Esophagus squamous epithelium (tissue), 4 donors: ENCODE data around the gene CCL2.

Experiments
- CTCF ChIP-seq, 6 experiments: fragments of 450-650 bp in 4 of 6; fragments of 200-600 bp in 2 of 6; sonication (generic) in 2 of 6; IDR thresholded peaks; one replicate each; pipeline ENCODE4 v1.5.1; 2016 to 2019; ENCODE audit warnings: antibody characterized with exemption in 6 of 6, mild to moderate bottlenecking in 4 of 6, moderate library complexity in 4 of 6
- POLR2A ChIP-seq, 4 donors: fragments of 450-650 bp; IDR thresholded peaks; one replicate each; pipeline ENCODE4 v1.6.1; 2017; ENCODE audit warnings: antibody characterized with exemption in 4 of 4, mild to moderate bottlenecking in 4 of 4, moderate library complexity in 3 of 4

- TF ChIP-seq CTCF (IDR thresholded peaks at IDR 0.05) (no peak), POLR2A (IDR thresholded peaks at IDR 0.05) (no peak)
These were observed 47.5 kb upstream of the CCL2 start for GRCh38 chr17:34207572-34207971.
